GM19324 (cell line): ENCODE data around the gene TMEM63C.
"Not testable (repeated sequence)": the region's sequence is repeated elsewhere in the genome, so short reads cannot be mapped to it uniquely, and the experiment has no call there.

ENCODE experiments used
- ATAC-seq: cut with Tn5 transposase; IDR thresholded peaks from one replicate; pipeline ENCODE4 v1.9.1; 2021; ENCODE audit warnings: mild to moderate bottlenecking, moderate library complexity; ENCODE audit not compliant: unreplicated experiment, low FRiP score

The TMEM63C gene

GRCh38 chr14:77272261-77272660 lies 90.7 kb downstream of the TMEM63C start:
- ATAC-seq: no peak

GRCh38 chr14:77273796-77274195 lies 92.2 kb downstream of the TMEM63C start:
- no peak for ATAC-seq

- no peak for ATAC-seq
Measured at GRCh38 chr14:77275041-77275580, 93.5 kb downstream of the TMEM63C start.

GRCh38 chr14:77275601-77276017 lies 94.0 kb downstream of the TMEM63C start:
- ATAC-seq: no peak

GRCh38 chr14:77276295-77276935 lies 94.8 kb downstream of the TMEM63C start:
- no peak for ATAC-seq

GRCh38 chr14:77276959-77277358 lies 95.4 kb downstream of the TMEM63C start:
- no peak for ATAC-seq

GRCh38 chr14:77278461-77279230 lies 97.0 kb downstream of the TMEM63C start:
- no peak for ATAC-seq

GRCh38 chr14:77279719-77280118 lies 98.1 kb downstream of the TMEM63C start:
- ATAC-seq: no peak

GRCh38 chr14:77280921-77281320 lies 99.3 kb downstream of the TMEM63C start:
- ATAC-seq: not testable (repeated sequence)

- no peak for ATAC-seq
Measured at GRCh38 chr14:77281852-77282410, 100.3 kb downstream of the TMEM63C start.

- ATAC-seq: no peak
Measured at GRCh38 chr14:77284066-77284465, 102.5 kb downstream of the TMEM63C start.

- no peak for ATAC-seq
Measured at GRCh38 chr14:77284466-77284865, 102.9 kb downstream of the TMEM63C start.

- no peak for ATAC-seq
Measured at GRCh38 chr14:77286576-77286975, 105.0 kb downstream of the TMEM63C start.

GRCh38 chr14:77290705-77291104 lies 109.1 kb downstream of the TMEM63C start:
- ATAC-seq: no peak

GRCh38 chr14:77296155-77296554 lies 114.6 kb downstream of the TMEM63C start:
- ATAC-seq: no peak

GRCh38 chr14:77296906-77297305 lies 115.3 kb downstream of the TMEM63C start:
- ATAC-seq: no peak

GRCh38 chr14:77299771-77300170 lies 118.2 kb downstream of the TMEM63C start:
- no peak for ATAC-seq

GRCh38 chr14:77301103-77301502 lies 119.5 kb downstream of the TMEM63C start:
- ATAC-seq: no peak

GRCh38 chr14:77302926-77303325 lies 121.3 kb downstream of the TMEM63C start:
- no peak for ATAC-seq

GRCh38 chr14:77303417-77304156 lies 122.0 kb downstream of the TMEM63C start:
- no peak for ATAC-seq

- ATAC-seq: no peak
Measured at GRCh38 chr14:77305696-77306095, 124.1 kb downstream of the TMEM63C start.
